Upper lobe of right lung (tissue), 1 donor: ENCODE measurements around the gene MAOB. TPM values are rescaled to one million over a fixed set of nuclear protein-coding genes. Genes with fewer than 3 reads are reported as not detected.

Source experiments
- ATAC-seq: fragments of 200-7000 bp; cut with Tn5 transposase; one replicate; pipeline ENCODE4 v1.9.1; 2020; ENCODE audit warnings: mild to moderate bottlenecking, moderate library complexity
- DNase-seq: peaks from one replicate; pipeline ENCODE4 v3.0.0-alpha.2; 2020
- H3K27ac ChIP-seq: fragments of 200-600 bp; one replicate; pipeline ENCODE4 v1.8.0; 2022
- H3K27me3 ChIP-seq: fragments of 200-600 bp; one replicate; pipeline ENCODE4 v1.8.0; 2022; ENCODE audit warnings: mild to moderate bottlenecking
- H3K36me3 ChIP-seq: fragments of 200-600 bp; one replicate; pipeline ENCODE4 v1.8.0; 2022
- H3K4me1 ChIP-seq: fragments of 200-600 bp; one replicate; pipeline ENCODE4 v1.8.0; 2022
- H3K4me3 ChIP-seq: fragments of 200-600 bp; one replicate; pipeline ENCODE4 v1.8.0; 2022; ENCODE audit warnings: mild to moderate bottlenecking
- H3K9me3 ChIP-seq: fragments of 200-600 bp; one replicate; pipeline ENCODE4 v1.8.0; 2022
- CTCF ChIP-seq: fragments of 200-600 bp; IDR thresholded peaks from one replicate; pipeline ENCODE4 v1.8.0; 2022; ENCODE audit warnings: antibody characterized with exemption
- intact Hi-C: fragments of 100-400 bp; cut with DNase I; formaldehyde crosslinking; loops from one replicate; pipeline ENCODE4 v1.11.0; 2022
- total RNA-seq: library from RNA; stranded (reverse); fragmentation: NEBNext Ultra II Directional; extraction: Animal tissue kit (Norgen Biotek cat#: 25700); gene quantifications from one replicate; pipeline ENCODE4 v1.2.1, GENCODE V29; 2021
- donor health status: DM: no; HTN: yes; CAD: no; lungs with severe emphysema.

The MAOB gene
- total RNA-seq, 1 donor from 2014 or later, result 38.9 TPM

- TF ChIP-seq CTCF, result no peak
- intact Hi-C loops, result no loop called here
- DNase-seq (no peak), ATAC-seq (no peak)
- Histone ChIP-seq H3K4me3 (no peak overlapping the region), H3K27ac (no peak overlapping the region), H3K36me3 (no peaks in the 10 kb centered on the region), H3K9me3 (no peaks in the 10 kb centered on the region), H3K4me1 (no peaks in the 10 kb centered on the region), H3K27me3 (no peaks in the 10 kb centered on the region)
These were observed 67.0 kb downstream of the MAOB start for GRCh38 chrX:43815209-43815608.

GRCh38 chrX:43813898-43814297 is 68.4 kb downstream of the MAOB start:
- Histone ChIP-seq H3K9me3 (no peaks in the 10 kb centered on the region), H3K27ac (no peak overlapping the region), H3K27me3 (no peaks in the 10 kb centered on the region), H3K4me1 (no peaks in the 10 kb centered on the region), H3K4me3 (no peak overlapping the region), H3K36me3 (no peaks in the 10 kb centered on the region)
- intact Hi-C loops, result no loop called here
- no peak for TF ChIP-seq CTCF
- ATAC-seq, result no peak
- no peak for DNase-seq

- no peaks in the 10 kb centered on the region for H3K9me3 ChIP-seq
- H3K27ac ChIP-seq, result no peak overlapping the region
- H3K27me3 ChIP-seq, result no peaks in the 10 kb centered on the region
- no peaks in the 10 kb centered on the region for H3K4me1 ChIP-seq
- no peaks in the 10 kb centered on the region for H3K36me3 ChIP-seq
- TF ChIP-seq CTCF, result no peak
- no peak for DNase-seq
- H3K4me3 ChIP-seq, result no peak overlapping the region
- intact Hi-C loops, result no loop called here
- no peak for ATAC-seq
These were observed 68.9 kb downstream of the MAOB start for GRCh38 chrX:43813319-43813718.

GRCh38 chrX:43809463-43809862 is 72.8 kb downstream of the MAOB start:
- H3K4me1 ChIP-seq, result no peaks in the 10 kb centered on the region
- TF ChIP-seq CTCF, result no peak
- no peak overlapping the region for H3K4me3 ChIP-seq
- H3K27me3 ChIP-seq, result no peaks in the 10 kb centered on the region
- DNase-seq, result no peak
- no peaks in the 10 kb centered on the region for H3K9me3 ChIP-seq
- H3K36me3 ChIP-seq, result no peaks in the 10 kb centered on the region
- intact Hi-C loops, result no loop called here
- no peak for ATAC-seq
- no peak overlapping the region for H3K27ac ChIP-seq

DNA sequence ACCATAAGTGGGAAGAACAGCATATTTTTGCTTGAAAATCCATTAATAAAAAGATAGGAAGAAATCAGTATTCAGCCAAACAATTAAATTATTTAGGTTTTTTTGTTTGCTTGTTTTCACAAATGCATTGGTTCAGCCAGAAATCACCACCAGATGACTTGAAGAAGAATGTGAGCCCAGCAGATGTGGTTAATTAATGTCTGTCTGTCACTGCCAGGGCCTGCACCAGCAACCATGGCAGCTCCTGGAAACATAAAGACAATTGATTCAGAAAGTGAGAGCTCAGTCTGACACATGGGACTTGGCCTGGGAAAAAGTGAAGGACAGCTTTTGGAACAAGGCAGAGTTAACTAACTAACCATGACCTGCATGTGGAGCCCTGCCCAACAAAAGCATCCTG is 74.0 kb downstream of the MAOB start:
- no peak overlapping the region for H3K4me3 ChIP-seq
- DNase-seq, result no peak
- no peaks in the 10 kb centered on the region for H3K36me3 ChIP-seq
- no peaks in the 10 kb centered on the region for H3K27me3 ChIP-seq
- no peaks in the 10 kb centered on the region for H3K4me1 ChIP-seq
- H3K9me3 ChIP-seq, result no peaks in the 10 kb centered on the region
- no peak for TF ChIP-seq CTCF
- H3K27ac ChIP-seq, result no peak overlapping the region
- no peak for ATAC-seq
- intact Hi-C loops, result no loop called here

GRCh38 chrX:43805579-43805978 is 76.7 kb downstream of the MAOB start:
- H3K36me3 ChIP-seq, result no peaks in the 10 kb centered on the region
- no peak overlapping the region for H3K4me3 ChIP-seq
- no peak overlapping the region for H3K27ac ChIP-seq
- no peaks in the 10 kb centered on the region for H3K9me3 ChIP-seq
- DNase-seq, result no peak
- H3K27me3 ChIP-seq, result no peaks in the 10 kb centered on the region
- ATAC-seq, result no peak
- H3K4me1 ChIP-seq, result no peaks in the 10 kb centered on the region
- intact Hi-C loops, result no loop called here
- TF ChIP-seq CTCF, result no peak
